ENCODE results near the gene COX8A. TPM values are rescaled to one million over a fixed set of nuclear protein-coding genes. Genes with fewer than 3 reads are reported as not detected.

The COX8A gene
- total and polyA plus RNA-seq, 9 of the 15 experiments (the other 6 are each of a cell fraction or from before 2014, with no cell fraction given) = 274 to 1,206 (median 526) TPM

DNA sequence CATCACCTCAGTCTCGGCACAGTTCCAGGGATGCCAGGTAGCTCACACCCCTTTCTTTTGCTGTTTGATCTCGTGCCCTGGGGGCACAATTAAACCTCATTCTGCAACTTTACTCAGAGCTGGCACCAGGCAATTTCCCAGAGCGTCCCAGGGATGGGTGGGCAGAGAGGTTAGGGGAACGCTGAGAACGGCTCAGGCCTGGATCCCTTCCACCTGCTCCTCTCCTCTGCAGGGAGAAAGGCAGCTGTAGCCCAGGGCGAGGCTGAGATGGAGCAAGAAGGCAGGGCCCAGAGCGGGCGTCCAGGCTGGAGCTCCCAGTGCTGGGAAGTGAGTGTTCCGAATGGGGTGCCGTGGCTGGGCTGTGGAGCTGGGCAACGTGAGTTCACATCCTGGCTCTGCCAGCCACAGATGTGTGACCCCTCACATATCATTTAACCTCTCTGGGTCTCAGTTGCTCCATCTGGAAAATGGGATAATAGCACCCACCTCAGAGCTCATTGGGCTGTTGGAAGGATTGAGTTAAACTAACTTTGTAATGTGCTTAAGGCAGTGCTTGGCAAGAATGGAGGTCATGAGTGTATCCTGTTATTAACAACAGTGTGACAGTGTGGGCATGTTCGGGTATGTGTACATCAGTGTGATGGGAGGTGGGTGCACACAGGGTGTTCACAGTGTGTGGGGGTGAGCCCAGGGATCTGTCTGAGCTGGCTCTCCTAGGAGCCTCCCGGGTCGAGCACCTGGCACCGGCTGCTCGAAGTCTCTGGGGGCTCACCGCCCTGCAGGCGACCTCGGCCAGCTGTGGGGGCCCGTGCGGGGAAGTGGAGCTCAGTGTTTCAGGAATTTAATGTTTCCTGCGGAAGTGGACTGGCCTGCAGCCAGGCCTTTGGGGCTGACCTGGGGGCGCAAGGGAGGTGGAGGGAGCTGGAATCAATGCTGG lies 27.3 kb downstream of the COX8A start:
- Histone ChIP-seq H3K4me1 (replicated peaks in 1 of 2; ENCODE audit: control insufficient read depth in 2 of 2, insufficient read depth in 2 of 2, low read length in 2 of 2) (peaks cover 0 to 78% of the 10 kb centered on the region in 2 experiments; a peak in 2 of 5 replicates), H3K27ac (ENCODE audit: extremely low read depth, low read depth, low read length) (no peak overlapping the region), H2AFZ (ENCODE audit: low read depth, low read length) (no peak overlapping the region), H4K20me1 (replicated peaks; ENCODE audit: control insufficient read depth, insufficient read depth, low read length) (peaks cover 34% of the 10 kb centered on the region), H3K9ac (ENCODE audit: insufficient read depth in 1 of 2, low read depth in 2 of 2, low read length in 2 of 2) (peak overlapping the region in 1 of 2 experiments; percentile 48; a peak in 1 of 4 replicates), H3K79me2 (ENCODE audit: control insufficient read depth, insufficient read depth, low read length) (no peaks in the 10 kb centered on the region), H3K9me3 (replicated peaks; ENCODE audit: control insufficient read depth, insufficient read depth, low read depth, low read length) (no peaks in the 10 kb centered on the region), H3K9me1 (ENCODE audit: control insufficient read depth, insufficient read depth, low read length) (peaks cover 2% of the 10 kb centered on the region), H3K4me2 (ENCODE audit: insufficient read depth, low read length) (no peak overlapping the region), H3K36me3 (ENCODE audit: control insufficient read depth, insufficient read depth, low read length) (peaks cover 42% of the 10 kb centered on the region; the same call in 2 of the 3 replicates), H3K27me3 (ENCODE audit: control insufficient read depth in 2 of 2, insufficient read depth in 2 of 2, low read length in 2 of 2) (no peaks in the 10 kb centered on the region), H3K4me3 (no peak overlapping the region)
- ChIA-PET POLR2A (interaction anchor here (0.6 to 2.8 kb wide), 4 partner anchors 11 to 159 kb away, joined by 3 to 12 read pairs (median 4); no protein-coding TSS in a partner anchor), CTCF (ENCODE audit: low intra/inter-chr PET ratio) (no interaction called here)
- intact Hi-C loops (cut with micrococcal nuclease) = loop anchor here (10.0 kb wide), 2 partner anchors 93 to 143 kb away; no protein-coding TSS in a partner anchor
- BruUV-seq (replicated peaks) = no TSS peak
- ATAC-seq (no peak), DNase-seq (ENCODE audit: extremely low read depth in 1 of 4, low spot score in 3 of 4) (no peak), FAIRE-seq (no peak)
- WGBS (ENCODE audit: insufficient coverage, low coverage, missing lambda C conversion rate) = 87% methylated on average over 21 of the region's 23 CpGs
- in situ Hi-C loops (cut with MboI) = no loop called here
- TF ChIP-seq ZNF121 (CRISPR knock-in tag; conservative IDR thresholded peaks at IDR 0.05) (0 out of 2 replicates have a peak, but pooled peaks have one; percentile 43), SAFB2 (IDR thresholded peaks at IDR 0.05; ENCODE audit: borderline replicate concordance, low read depth, low read length, severe bottlenecking) (no peak), BCOR (IDR thresholded peaks at IDR 0.05) (peak; percentile 87), ZNF695 (CRISPR knock-in tag; IDR thresholded peaks at IDR 0.05) (no peak), CHD4 (IDR thresholded peaks at IDR 0.05; ENCODE audit: insufficient read depth, insufficient replicate concordance, low read depth, low read length, poor library complexity, severe bottlenecking) (peak; percentile 57), KDM1A (IDR thresholded peaks at IDR 0.05) (peak; percentile 34 to 73; a peak in 2 of 4 replicates), RBM22 (IDR thresholded peaks at IDR 0.05; ENCODE audit: low read depth, low read length, poor library complexity, severe bottlenecking) (peak; percentile 61), RBM25 (IDR thresholded peaks at IDR 0.05; ENCODE audit: low read depth, low read length, severe bottlenecking) (peak; percentile 77), L3MBTL2 (IDR thresholded peaks at IDR 0.05) (no peak), RCOR1 (IDR thresholded peaks at IDR 0.05; ENCODE audit: borderline replicate concordance in 1 of 2, low read depth in 2 of 2, low read length in 2 of 2) (0 out of 4 replicates have a peak, but pooled peaks of 1 of the 2 experiments have one; percentile 35), HDAC2 (IDR thresholded peaks at IDR 0.05) (peak; percentile 60; the same call in 1 of the 2 replicates), TAL1 (IDR thresholded peaks at IDR 0.05) (no peak), ESRRA (IDR thresholded peaks at IDR 0.05; ENCODE audit: borderline replicate concordance, low read depth) (peak; percentile 55), POLR2G (IDR thresholded peaks at IDR 0.05; ENCODE audit: low read depth, low read length) (peak; percentile 55)
- TF ChIP-seq, protein P1, sequence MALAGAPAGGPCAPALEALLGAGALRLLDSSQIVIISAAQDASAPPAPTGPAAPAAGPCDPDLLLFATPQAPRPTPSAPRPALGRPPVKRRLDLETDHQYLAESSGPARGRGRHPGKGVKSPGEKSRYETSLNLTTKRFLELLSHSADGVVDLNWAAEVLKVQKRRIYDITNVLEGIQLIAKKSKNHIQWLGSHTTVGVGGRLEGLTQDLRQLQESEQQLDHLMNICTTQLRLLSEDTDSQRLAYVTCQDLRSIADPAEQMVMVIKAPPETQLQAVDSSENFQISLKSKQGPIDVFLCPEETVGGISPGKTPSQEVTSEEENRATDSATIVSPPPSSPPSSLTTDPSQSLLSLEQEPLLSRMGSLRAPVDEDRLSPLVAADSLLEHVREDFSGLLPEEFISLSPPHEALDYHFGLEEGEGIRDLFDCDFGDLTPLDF (CRISPR knock-in tag; IDR thresholded peaks at IDR 0.05) = no peak

Measured in K562 (cell line).